ENCODE data around the gene MSH5. TPM values are rescaled to one million over a fixed set of nuclear protein-coding genes. Genes with fewer than 3 reads are reported as not detected.

Gene MSH5
- total RNA-seq, 1 donor from 2014 or later: 11.2 TPM

GRCh38 chr6:31781244-31782125 lies 41.7 kb downstream of the MSH5 start:
- Histone ChIP-seq H3K4me1 (peaks cover 10% of the 10 kb centered on the region), H3K36me3 (peaks cover 69% of the 10 kb centered on the region), H3K27me3 (no peaks in the 10 kb centered on the region), H3K27ac (no peak overlapping the region), H3K4me3 (no peak overlapping the region), H3K9me3 (no peaks in the 10 kb centered on the region)
- no peak for TF ChIP-seq CTCF (IDR thresholded peaks at IDR 0.05)
- DNase-seq: no peak
- no peak for ATAC-seq
- intact Hi-C loops (cut with DNase I): no loop called here

GRCh38 chr6:31782126-31782855 lies 42.5 kb downstream of the MSH5 start:
- ATAC-seq (no peak), DNase-seq (no peak)
- H3K4me3 ChIP-seq: no peak overlapping the region
- H3K27me3 ChIP-seq: no peaks in the 10 kb centered on the region
- H3K9me3 ChIP-seq: no peaks in the 10 kb centered on the region
- peaks cover 70% of the 10 kb centered on the region for H3K36me3 ChIP-seq
- H3K27ac ChIP-seq: no peak overlapping the region
- intact Hi-C loops (cut with DNase I): no loop called here
- no peak for TF ChIP-seq CTCF (IDR thresholded peaks at IDR 0.05)
- H3K4me1 ChIP-seq: peaks cover 2% of the 10 kb centered on the region

- no peak for TF ChIP-seq CTCF (IDR thresholded peaks at IDR 0.05)
- peaks cover 66% of the 10 kb centered on the region for H3K36me3 ChIP-seq
- H3K4me1 ChIP-seq: no peaks in the 10 kb centered on the region
- no peak overlapping the region for H3K4me3 ChIP-seq
- no peak overlapping the region for H3K27ac ChIP-seq
- intact Hi-C loops (cut with DNase I): no loop called here
- DNase-seq (no peak), ATAC-seq (no peak)
- H3K27me3 ChIP-seq: no peaks in the 10 kb centered on the region
- no peaks in the 10 kb centered on the region for H3K9me3 ChIP-seq
These were observed 44.5 kb downstream of the MSH5 start for GRCh38 chr6:31784098-31784925.

- ATAC-seq: no peak
- no peak for DNase-seq
- intact Hi-C loops (cut with DNase I): no loop called here
- no peak for TF ChIP-seq CTCF (IDR thresholded peaks at IDR 0.05)
- Histone ChIP-seq H3K9me3 (no peaks in the 10 kb centered on the region), H3K4me3 (no peak overlapping the region), H3K4me1 (no peaks in the 10 kb centered on the region), H3K27ac (no peak overlapping the region), H3K36me3 (peaks cover 66% of the 10 kb centered on the region), H3K27me3 (no peaks in the 10 kb centered on the region)
These were observed 45.7 kb downstream of the MSH5 start for GRCh38 chr6:31785475-31785874.

GRCh38 chr6:31791324-31792089 lies 51.7 kb downstream of the MSH5 start:
- H3K27me3 ChIP-seq: no peaks in the 10 kb centered on the region
- H3K9me3 ChIP-seq: no peaks in the 10 kb centered on the region
- DNase-seq: no peak
- peaks cover 30% of the 10 kb centered on the region for H3K36me3 ChIP-seq
- peak; percentile 57 for TF ChIP-seq CTCF (IDR thresholded peaks at IDR 0.05)
- no peak for ATAC-seq
- intact Hi-C loops (cut with DNase I): no loop called here
- no peak overlapping the region for H3K27ac ChIP-seq
- H3K4me1 ChIP-seq: peaks cover 17% of the 10 kb centered on the region
- no peak overlapping the region for H3K4me3 ChIP-seq

Data from upper lobe of right lung (tissue), 1 donor.